DND-41 (cell line): ENCODE results near the gene SLC2A2.
"Not testable (repeated sequence)": the region's sequence is repeated elsewhere in the genome, so short reads cannot be mapped to it uniquely, and the experiment has no call there.

ENCODE experiments used
- ATAC-seq: fragments of 200-7000 bp; cut with Tn5 transposase; 3 replicates; pipeline ENCODE4 v1.9.1; 2021; ENCODE audit warnings: low read depth; ENCODE audit not compliant: insufficient read depth
- DNase-seq: peaks from one replicate; pipeline ENCODE4 v3.0.0-alpha.2; 2020
- H2AFZ ChIP-seq: 2 replicates; pipeline ENCODE4 v1.6.0; 2012; ENCODE audit warnings: low read depth, low read length
- H3K27ac ChIP-seq: 2 replicates; pipeline ENCODE4 v1.5.1; 2012; ENCODE audit warnings: low read length, inconsistent platforms
- H3K27me3 ChIP-seq: fragments of 200-600 bp; sonication (generic); 2 replicates; pipeline ENCODE4 v1.6.0; 2012; ENCODE audit warnings: low read length, mild to moderate bottlenecking, inconsistent platforms; ENCODE audit not compliant: insufficient read depth, poor library complexity
- H3K36me3 ChIP-seq: 2 replicates; pipeline ENCODE4 v1.5.1; 2012; ENCODE audit warnings: low read length, inconsistent platforms; ENCODE audit not compliant: insufficient read depth
- H3K4me1 ChIP-seq: 2 replicates; pipeline ENCODE4 v1.5.1; 2012; ENCODE audit warnings: mild to moderate bottlenecking, low read length; ENCODE audit not compliant: insufficient read depth
- H3K4me2 ChIP-seq: 2 replicates; pipeline ENCODE4 v1.6.0; 2012; ENCODE audit warnings: mild to moderate bottlenecking, moderate library complexity, low read length, inconsistent platforms; ENCODE audit not compliant: insufficient read depth
- H3K4me3 ChIP-seq, 2 experiments: fragments of 200-600 bp in 1 of 2; shearing (Covaris generic) in 1 of 2; 2 replicates each; pipeline ENCODE4 v1.5.1; 2012 to 2016; ENCODE audit warnings: inconsistent platforms in 2 of 2, low read length in 2 of 2, mild to moderate bottlenecking in 2 of 2, low read depth in 1 of 2, moderate library complexity in 1 of 2
- H3K79me2 ChIP-seq: 2 replicates; pipeline ENCODE4 v1.6.0; 2012; ENCODE audit warnings: low read length, inconsistent platforms; ENCODE audit not compliant: insufficient read depth
- H3K9ac ChIP-seq: 2 replicates; pipeline ENCODE4 v1.6.0; 2012; ENCODE audit warnings: low read depth, mild to moderate bottlenecking, inconsistent platforms, low read length, moderate library complexity
- H3K9me3 ChIP-seq: 2 replicates; pipeline ENCODE4 v1.5.1; 2012; ENCODE audit warnings: low read length, moderate library complexity, mild to moderate bottlenecking, inconsistent platforms; ENCODE audit not compliant: insufficient read depth, severe bottlenecking
- H4K20me1 ChIP-seq: 2 replicates; pipeline ENCODE4 v1.6.0; 2012; ENCODE audit warnings: low read length; ENCODE audit not compliant: insufficient read depth
- EZH2 ChIP-seq: IDR thresholded peaks from 3 replicates; pipeline ENCODE4 v1.6.1; 2012; ENCODE audit warnings: borderline replicate concordance, low read depth, mild to moderate bottlenecking, moderate library complexity, low read length, inconsistent platforms; ENCODE audit not compliant: severe bottlenecking
- TF ChIP-seq, protein P1 (sequence below): IDR thresholded peaks from 2 replicates; pipeline ENCODE4 v1.5.1; 2012; ENCODE audit warnings: borderline replicate concordance, low read length, moderate library complexity, mild to moderate bottlenecking; ENCODE audit not compliant: poor library complexity, severe bottlenecking; ENCODE audit errors: extremely low read depth

SLC2A2 gene

DNA sequence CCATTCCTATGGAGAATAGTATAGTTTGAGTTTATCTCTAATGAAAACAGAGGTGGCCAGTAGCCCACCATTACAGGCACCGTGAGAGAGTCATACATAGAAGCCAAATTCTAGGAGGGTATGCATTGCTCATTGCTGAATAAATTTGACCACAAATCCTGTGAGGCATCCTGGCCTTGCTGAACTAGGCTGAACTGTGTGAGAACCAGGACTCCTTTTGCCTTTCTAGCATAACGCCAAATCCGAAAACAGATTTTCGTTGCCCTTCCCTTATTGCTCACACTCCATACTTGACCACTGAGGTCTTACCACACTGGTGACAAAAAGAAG lies 50.4 kb downstream of the SLC2A2 start:
- no peaks in the 10 kb centered on the region for H3K9me3 ChIP-seq
- H3K9ac ChIP-seq, result no peak overlapping the region
- ATAC-seq, result no peak
- H3K4me2 ChIP-seq, result no peak overlapping the region
- DNase-seq, result no peak
- H3K79me2 ChIP-seq, result no peaks in the 10 kb centered on the region
- H3K4me1 ChIP-seq, result no peaks in the 10 kb centered on the region
- no peak overlapping the region for H3K27ac ChIP-seq
- TF ChIP-seq, protein P1, sequence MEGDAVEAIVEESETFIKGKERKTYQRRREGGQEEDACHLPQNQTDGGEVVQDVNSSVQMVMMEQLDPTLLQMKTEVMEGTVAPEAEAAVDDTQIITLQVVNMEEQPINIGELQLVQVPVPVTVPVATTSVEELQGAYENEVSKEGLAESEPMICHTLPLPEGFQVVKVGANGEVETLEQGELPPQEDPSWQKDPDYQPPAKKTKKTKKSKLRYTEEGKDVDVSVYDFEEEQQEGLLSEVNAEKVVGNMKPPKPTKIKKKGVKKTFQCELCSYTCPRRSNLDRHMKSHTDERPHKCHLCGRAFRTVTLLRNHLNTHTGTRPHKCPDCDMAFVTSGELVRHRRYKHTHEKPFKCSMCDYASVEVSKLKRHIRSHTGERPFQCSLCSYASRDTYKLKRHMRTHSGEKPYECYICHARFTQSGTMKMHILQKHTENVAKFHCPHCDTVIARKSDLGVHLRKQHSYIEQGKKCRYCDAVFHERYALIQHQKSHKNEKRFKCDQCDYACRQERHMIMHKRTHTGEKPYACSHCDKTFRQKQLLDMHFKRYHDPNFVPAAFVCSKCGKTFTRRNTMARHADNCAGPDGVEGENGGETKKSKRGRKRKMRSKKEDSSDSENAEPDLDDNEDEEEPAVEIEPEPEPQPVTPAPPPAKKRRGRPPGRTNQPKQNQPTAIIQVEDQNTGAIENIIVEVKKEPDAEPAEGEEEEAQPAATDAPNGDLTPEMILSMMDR, result no peak
- TF ChIP-seq EZH2, result no peak
- H3K4me3 ChIP-seq, result no peak overlapping the region
- H4K20me1 ChIP-seq, result no peaks in the 10 kb centered on the region
- no peak overlapping the region for H2AFZ ChIP-seq
- H3K36me3 ChIP-seq, result no peaks in the 10 kb centered on the region
- no peaks in the 10 kb centered on the region for H3K27me3 ChIP-seq

DNA sequence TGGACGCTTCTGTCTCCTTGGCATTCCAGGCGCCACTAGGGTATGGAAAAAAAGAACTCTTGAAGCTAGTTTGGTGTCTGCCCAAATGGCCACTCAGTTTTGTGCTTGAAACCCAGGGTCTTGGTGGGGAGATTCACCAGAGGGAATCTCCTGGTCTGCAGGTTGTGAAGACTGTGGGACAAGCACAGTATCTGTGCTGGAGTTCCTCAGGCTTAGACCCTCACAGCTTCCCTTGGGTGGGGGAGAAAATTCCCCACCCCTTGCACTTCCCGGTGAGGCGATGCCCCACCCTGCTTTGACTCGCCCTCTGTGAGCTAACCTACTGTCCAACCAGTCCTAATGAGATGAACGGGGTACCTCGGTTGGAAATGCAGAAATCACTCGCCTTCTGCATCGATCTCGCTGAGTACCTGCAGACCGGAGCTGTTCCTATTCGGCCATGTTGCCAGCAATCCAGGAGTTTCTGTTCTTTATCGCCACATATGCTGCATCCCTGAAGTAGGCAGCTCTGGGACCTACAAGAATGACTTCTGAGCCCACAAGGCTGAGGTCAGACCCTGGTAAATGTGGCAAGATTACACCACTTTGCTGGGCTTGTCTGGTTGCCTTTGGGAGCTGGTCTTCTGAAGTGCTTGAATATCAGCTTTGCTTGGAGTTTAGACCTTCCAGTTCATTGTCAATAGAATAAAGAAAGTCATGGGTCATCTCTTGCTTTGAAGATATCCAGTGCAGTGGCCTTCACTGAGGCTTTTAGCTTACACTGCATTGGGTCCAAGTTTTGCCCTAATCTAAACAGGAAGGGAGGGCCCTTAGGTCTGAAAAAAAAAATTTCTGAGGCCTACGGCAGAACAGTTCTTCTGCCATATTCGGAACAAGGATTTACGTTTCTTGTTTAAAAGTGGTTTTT lies 51.0 kb downstream of the SLC2A2 start:
- Histone ChIP-seq H3K36me3 (no peaks in the 10 kb centered on the region), H4K20me1 (no peaks in the 10 kb centered on the region), H3K27ac (no peak overlapping the region), H3K4me1 (no peaks in the 10 kb centered on the region), H3K27me3 (no peaks in the 10 kb centered on the region), H3K4me2 (no peak overlapping the region), H3K4me3 (no peak overlapping the region), H2AFZ (no peak overlapping the region), H3K9me3 (no peaks in the 10 kb centered on the region), H3K79me2 (no peaks in the 10 kb centered on the region), H3K9ac (no peak overlapping the region)
- TF ChIP-seq, protein P1, result no peak
- TF ChIP-seq EZH2, result no peak
- no peak for DNase-seq
- ATAC-seq, result no peak

DNA sequence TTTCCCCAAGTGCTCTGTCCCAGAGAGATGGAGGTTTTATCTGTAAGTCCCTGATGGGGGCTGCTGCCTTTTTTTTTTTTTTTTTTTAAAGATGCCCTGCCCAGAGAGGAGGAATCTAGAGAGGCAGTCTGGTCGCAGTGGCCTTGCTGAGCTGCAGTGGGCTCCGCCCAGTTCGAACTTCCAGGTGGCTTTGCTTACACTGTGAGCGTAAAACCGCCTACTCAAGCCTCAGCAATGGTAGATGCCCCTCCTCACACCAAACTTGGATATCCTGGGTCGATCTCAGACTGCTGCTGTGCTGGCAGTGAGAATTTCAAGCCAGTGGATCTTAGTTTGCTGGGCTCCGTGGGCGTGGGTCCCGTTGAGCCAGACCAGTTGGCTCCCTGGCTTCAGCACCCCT lies 51.6 kb downstream of the SLC2A2 start:
- no peak for TF ChIP-seq EZH2
- TF ChIP-seq, protein P1, result no peak
- no peaks in the 10 kb centered on the region for H3K36me3 ChIP-seq
- H4K20me1 ChIP-seq, result no peaks in the 10 kb centered on the region
- H3K4me2 ChIP-seq, result no peak overlapping the region
- H3K27me3 ChIP-seq, result no peaks in the 10 kb centered on the region
- H3K9me3 ChIP-seq, result no peaks in the 10 kb centered on the region
- H2AFZ ChIP-seq, result no peak overlapping the region
- H3K4me1 ChIP-seq, result no peaks in the 10 kb centered on the region
- no peaks in the 10 kb centered on the region for H3K79me2 ChIP-seq
- H3K4me3 ChIP-seq, result no peak overlapping the region
- no peak overlapping the region for H3K27ac ChIP-seq
- no peak for ATAC-seq
- no peak overlapping the region for H3K9ac ChIP-seq
- DNase-seq, result no peak

DNA sequence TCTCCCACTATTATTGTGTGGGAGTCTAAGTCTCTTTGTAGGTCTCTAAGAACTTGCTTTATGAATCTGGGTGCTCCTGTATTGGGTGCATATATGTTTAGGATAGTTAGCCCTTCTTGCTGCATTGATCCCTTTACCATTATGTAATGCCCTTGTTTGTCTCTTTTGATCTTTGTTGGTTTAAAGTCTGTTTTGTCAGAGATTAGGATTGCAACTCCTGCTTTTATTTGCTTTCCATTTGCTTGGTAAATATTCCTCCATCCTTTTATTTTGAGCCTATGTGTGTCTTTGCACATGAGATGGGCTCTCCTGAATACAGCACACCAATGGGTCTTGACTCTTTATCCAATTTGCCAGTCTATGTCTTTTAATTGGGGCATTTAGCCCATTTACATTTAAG lies 53.6 kb downstream of the SLC2A2 start:
- H4K20me1 ChIP-seq, ATAC-seq, H3K4me3 ChIP-seq, H3K9me3 ChIP-seq, H3K4me1 ChIP-seq, DNase-seq, H3K79me2 ChIP-seq, H3K27ac ChIP-seq, H3K27me3 ChIP-seq, H3K9ac ChIP-seq, H3K36me3 ChIP-seq, H2AFZ ChIP-seq, H3K4me2 ChIP-seq: not testable (repeated sequence)
